GM19395 (cell line): ENCODE measurements around the gene SLC22A31.

Experiments used
- ATAC-seq: cut with Tn5 transposase; IDR thresholded peaks from one replicate; pipeline ENCODE4 v1.9.1; 2021; ENCODE audit warnings: mild to moderate bottlenecking, moderate library complexity; ENCODE audit not compliant: unreplicated experiment

SLC22A31 gene

GRCh38 chr16:89150981-89151380 lies 49.4 kb downstream of the SLC22A31 start:
- ATAC-seq, result no peak

- ATAC-seq, result no peak
These were observed 50.1 kb downstream of the SLC22A31 start for GRCh38 chr16:89150090-89150835.

GRCh38 chr16:89149386-89149785 lies 51.0 kb downstream of the SLC22A31 start:
- ATAC-seq, result no peak

- ATAC-seq, result no peak
These were observed 53.1 kb downstream of the SLC22A31 start for GRCh38 chr16:89147085-89147817.

- ATAC-seq, result no peak
These were observed 53.9 kb downstream of the SLC22A31 start for GRCh38 chr16:89146211-89147005.
